IMR-90 (cell line): ENCODE measurements around the gene KPNA1. TPM values are rescaled to one million over a fixed set of nuclear protein-coding genes. Genes with fewer than 3 reads are reported as not detected.

Source experiments
- ATAC-seq: fragments of 200-7000 bp; cut with Tn5 transposase; 2 replicates; pipeline ENCODE4 v1.9.1; 2020; ENCODE audit warnings: low read depth, mild to moderate bottlenecking, moderate library complexity
- BruUV-seq: library from RNA; stranded (reverse); fragments of 400-500 nt; replicated peaks from 2 replicates; lab custom pipeline; 2021; lab: Mats Ljungman, UMichigan
- CTCF ChIA-PET: fragments of 300-600 bp; formaldehyde crosslinking; extraction: SDS; loops from one replicate; lab custom pipeline; 2021; ENCODE audit warnings: antibody characterized with exemption; lab: Yijun Ruan, JAX
- POLR2A ChIA-PET: fragments of 300-600 bp; sonication (Branson Sonifier 250); formaldehyde crosslinking; loops from one replicate; lab custom pipeline; 2022; ENCODE audit warnings: antibody characterized with exemption; ENCODE audit not compliant: unreplicated experiment; lab: Charles Lee
- DNase-seq: peaks from one replicate; pipeline ENCODE4 v3.0.0; 2013
- H2AFZ ChIP-seq: replicated peaks from 2 replicates; pipeline ENCODE3; 2013; ENCODE audit warnings: low read length, mild to moderate bottlenecking; ENCODE audit not compliant: poor library complexity
- H2AK5ac ChIP-seq: 2 replicates; pipeline ENCODE4 v1.6.1; 2013; ENCODE audit warnings: low read depth, low read length, inconsistent platforms
- H2AK9ac ChIP-seq: replicated peaks from 2 replicates; pipeline ENCODE3; 2013; ENCODE audit warnings: mild to moderate bottlenecking, low read depth, low read length, moderate library complexity; ENCODE audit not compliant: poor library complexity
- H2BK120ac ChIP-seq: 2 replicates; pipeline ENCODE4 v1.6.1; 2013; ENCODE audit warnings: low read depth, low read length, inconsistent platforms
- H2BK15ac ChIP-seq: 3 replicates; pipeline ENCODE4 v1.6.1; 2013; ENCODE audit warnings: low read depth, low read length, inconsistent platforms
- H2BK20ac ChIP-seq: 2 replicates; pipeline ENCODE4 v1.6.1; 2013; ENCODE audit warnings: low read depth, mild to moderate bottlenecking, inconsistent platforms, low read length, moderate library complexity
- H2BK5ac ChIP-seq: 2 replicates; pipeline ENCODE4 v1.6.1; 2013; ENCODE audit warnings: mild to moderate bottlenecking, low read depth, low read length, inconsistent platforms; ENCODE audit not compliant: poor library complexity, severe bottlenecking
- H3K14ac ChIP-seq: replicated peaks from 2 replicates; pipeline ENCODE4 v1.6.1; 2013; ENCODE audit warnings: low read depth, low read length, inconsistent platforms
- H3K18ac ChIP-seq: 2 replicates; pipeline ENCODE4 v1.6.1; 2013; ENCODE audit warnings: low read depth, low read length, control low read depth
- H3K23ac ChIP-seq: 2 replicates; pipeline ENCODE4 v1.6.1; 2013; ENCODE audit warnings: low read depth, low read length, inconsistent platforms
- H3K27ac ChIP-seq: 2 replicates; pipeline ENCODE4 v1.5.1; 2013; ENCODE audit warnings: mild to moderate bottlenecking, control low read depth, low read length; ENCODE audit not compliant: insufficient read depth
- H3K27me3 ChIP-seq: 2 replicates; pipeline ENCODE4 v1.6.1; 2013; ENCODE audit warnings: low read length; ENCODE audit not compliant: control insufficient read depth, insufficient read depth
- H3K36me3 ChIP-seq: 2 replicates; pipeline ENCODE4 v1.6.1; 2013; ENCODE audit warnings: low read length, mixed read lengths; ENCODE audit not compliant: control insufficient read depth, insufficient read depth
- H3K4ac ChIP-seq: 2 replicates; pipeline ENCODE4 v1.6.1; 2013; ENCODE audit warnings: low read depth, low read length, inconsistent platforms
- H3K4me1 ChIP-seq: 2 replicates; pipeline ENCODE4 v1.6.1; 2013; ENCODE audit warnings: low read length, mixed read lengths; ENCODE audit not compliant: control insufficient read depth, insufficient read depth
- H3K4me2 ChIP-seq: 2 replicates; pipeline ENCODE4 v1.6.1; 2013; ENCODE audit warnings: low read depth, mild to moderate bottlenecking, control low read depth, low read length, moderate library complexity
- H3K4me3 ChIP-seq: 2 replicates; pipeline ENCODE4 v1.5.1; 2013; ENCODE audit warnings: low read depth, mild to moderate bottlenecking, control low read depth, low read length, moderate library complexity; ENCODE audit not compliant: insufficient read depth
- H3K56ac ChIP-seq: 2 replicates; pipeline ENCODE4 v1.6.1; 2013; ENCODE audit warnings: low read length, inconsistent platforms; ENCODE audit not compliant: insufficient read depth; ENCODE audit errors: extremely low read depth
- H3K79me1 ChIP-seq, 2 experiments: 2 replicates each; pipeline ENCODE4 v1.6.1; 2013; ENCODE audit warnings: low read length in 2 of 2, inconsistent platforms in 1 of 2, low read depth in 1 of 2
- H3K9ac ChIP-seq: 2 replicates; pipeline ENCODE4 v1.6.1; 2013; ENCODE audit warnings: low read depth, low read length, control low read depth
- H3K9me1 ChIP-seq: 2 replicates; pipeline ENCODE4 v1.6.1; 2013; ENCODE audit warnings: low read length, inconsistent platforms; ENCODE audit not compliant: insufficient read depth
- H3K9me3 ChIP-seq: 2 replicates; pipeline ENCODE4 v1.6.1; 2013; ENCODE audit warnings: low read length; ENCODE audit not compliant: control insufficient read depth, insufficient read depth
- H4K20me1 ChIP-seq: 2 replicates; pipeline ENCODE4 v1.6.1; 2013; ENCODE audit warnings: low read length, inconsistent platforms; ENCODE audit not compliant: insufficient read depth
- H4K5ac ChIP-seq: 2 replicates; pipeline ENCODE4 v1.6.1; 2013; ENCODE audit warnings: mild to moderate bottlenecking, low read depth, low read length, control low read depth
- H4K8ac ChIP-seq, 2 experiments: 2 replicates each; pipeline ENCODE4 v1.6.1; 2013; ENCODE audit warnings: low read depth in 2 of 2, low read length in 2 of 2, control low read depth in 1 of 2, inconsistent platforms in 1 of 2
- H4K91ac ChIP-seq: 2 replicates; pipeline ENCODE4 v1.6.1; 2013; ENCODE audit warnings: low read depth, low read length, inconsistent platforms; ENCODE audit not compliant: insufficient read depth
- CEBPB ChIP-seq: IDR thresholded peaks from 2 replicates; pipeline ENCODE4 v1.6.1; 2012; ENCODE audit warnings: low read depth, low read length, improper control_type of control experiment
- FOS ChIP-seq: fragments of 150-350 bp; IDR thresholded peaks from 2 replicates; pipeline ENCODE4 v1.6.1; 2016; ENCODE audit warnings: low read depth, low read length
- MAZ ChIP-seq: IDR thresholded peaks from 2 replicates; pipeline ENCODE4 v1.6.1; 2012; ENCODE audit warnings: low read depth, mild to moderate bottlenecking, low read length, improper control_type of control experiment, moderate library complexity, borderline replicate concordance
- RAD21 ChIP-seq: IDR thresholded peaks from 2 replicates; pipeline ENCODE4 v1.6.1; 2012; ENCODE audit warnings: low read length, improper control_type of control experiment
- SMC3 ChIP-seq: fragments of 150-350 bp; IDR thresholded peaks from 2 replicates; pipeline ENCODE4 v1.6.1; 2016; ENCODE audit warnings: low read depth, mild to moderate bottlenecking, antibody characterized with exemption, low read length, moderate library complexity
- USF2 ChIP-seq: fragments of 150-350 bp; IDR thresholded peaks from 2 replicates; pipeline ENCODE4 v1.6.1; 2017; ENCODE audit warnings: mild to moderate bottlenecking, antibody characterized with exemption, low read length, low read depth
- WGBS, 2 experiments: methylation state at CpG; one replicate each; pipeline versions ENCODE4 v1.1.5 to v1.1.7; 2013; ENCODE audit warnings: missing lambda C conversion rate in 2 of 2; ENCODE audit not compliant: insufficient read length in 1 of 2; ENCODE audit errors: extremely low coverage in 2 of 2; 5-methylcytosine and 5-hydroxymethylcytosine counted together
- dilution Hi-C: fragments of 300-500 bp; cut with HindIII; formaldehyde crosslinking; loops from one replicate; pipeline ENCODE4 v1.14.3; 2018; ENCODE audit warnings: low sequenced_read_pairs; ENCODE audit not compliant: unreplicated experiment
- in situ Hi-C: fragments of 300-500 bp; cut with MboI; formaldehyde crosslinking; loops from 3 replicates; pipeline ENCODE4 v1.14.3; 2019; ENCODE audit warnings: low sequenced_read_pairs, inconsistent platforms, mixed read lengths
- intact Hi-C: fragments of 100-400 bp; cut with micrococcal nuclease; formaldehyde crosslinking; loops from 2 replicates; pipeline ENCODE4 v1.10.0; 2022
- polyA plus RNA-seq, 3 experiments: library from polyadenylated mRNA; depleted of rRNA; stranded (reverse); fragments of >200 nt; gene quantifications; 2 replicates each; pipeline ENCODE4 v1.2.3, GENCODE V29; 2012; ENCODE audit warnings: low replicate concordance in 1 of 3
- total RNA-seq: library from RNA; depleted of rRNA; stranded (reverse); fragments of >200 nt; gene quantifications from 2 replicates; pipeline ENCODE4 v1.2.3, GENCODE V29; 2012

The KPNA1 gene
- total and polyA plus RNA-seq, 2 of the 4 experiments (the other 2 are of a cell fraction) = 30.6 to 112 TPM

GRCh38 chr3:122389892-122390291, 124.8 kb downstream of the KPNA1 start:
- no peak overlapping the region for H3K4ac ChIP-seq
- H2BK120ac ChIP-seq = no peak overlapping the region
- dilution Hi-C loops (no loop called here), intact Hi-C loops (loop anchor here (5.0 kb wide), 1 partner anchor 172 kb away; the partner anchor contains the start of genes DTX3L and PARP9), in situ Hi-C loops (loop anchor here (10.0 kb wide), 1 partner anchor 285 kb away; no protein-coding TSS in a partner anchor)
- H2AK9ac ChIP-seq = no peak overlapping the region
- no peaks in the 10 kb centered on the region for H4K20me1 ChIP-seq
- no peaks in the 10 kb centered on the region for H3K27me3 ChIP-seq
- H3K27ac ChIP-seq = no peak overlapping the region
- 86% methylated on average over 1 of the region's 4 CpGs; no CpG with 5 or more reads in 1 of the 2 experiments for WGBS, 2 experiments
- H3K56ac ChIP-seq = no peak overlapping the region
- CTCF ChIA-PET = interaction anchor here (0.8 kb wide), 1 partner anchor 12 kb away, joined by 3 read pairs; no protein-coding TSS in a partner anchor
- H3K4me1 ChIP-seq = peaks cover 5% of the 10 kb centered on the region
- no peak overlapping the region for H3K14ac ChIP-seq
- H4K5ac ChIP-seq = no peak overlapping the region
- H3K23ac ChIP-seq = no peak overlapping the region
- no peaks in the 10 kb centered on the region for H3K9me1 ChIP-seq
- DNase-seq (no peak), ATAC-seq (no peak)
- peaks cover 0 to 3% of the 10 kb centered on the region in 2 experiments; a peak in 1 of 4 replicates for H3K79me1 ChIP-seq
- no peaks in the 10 kb centered on the region for H3K36me3 ChIP-seq
- H2AFZ ChIP-seq = no peak overlapping the region
- POLR2A ChIA-PET = no interaction called here
- no peak overlapping the region for H4K91ac ChIP-seq
- H4K8ac ChIP-seq = no peak overlapping the region
- H2AK5ac ChIP-seq = no peak overlapping the region
- BruUV-seq = no TSS peak
- TF ChIP-seq SMC3 = no peak
- no peak for TF ChIP-seq CEBPB
- TF ChIP-seq MAZ = no peak
- no peak for TF ChIP-seq RAD21
- no peak for TF ChIP-seq FOS
- no peak for TF ChIP-seq USF2
- no peak overlapping the region for H3K4me2 ChIP-seq
- H3K9ac ChIP-seq = no peak overlapping the region
- no peak overlapping the region for H2BK20ac ChIP-seq
- no peak overlapping the region for H3K18ac ChIP-seq
- H3K4me3 ChIP-seq = no peak overlapping the region
- no peaks in the 10 kb centered on the region for H3K9me3 ChIP-seq
- H2BK15ac ChIP-seq = no peak overlapping the region
- no peak overlapping the region for H2BK5ac ChIP-seq
